Ishikawa (cell line): Measurements from ENCODE around the gene CAMK1D.

ENCODE experiments used
- CEBPB ChIP-seq: IDR thresholded peaks from 2 replicates; pipeline ENCODE4 v1.6.1; 2012
- CREB1 ChIP-seq: IDR thresholded peaks from 2 replicates; pipeline ENCODE4 v1.6.1; 2012; ENCODE audit warnings: low read depth
- EGR1 ChIP-seq: IDR thresholded peaks from 2 replicates; pipeline ENCODE4 v1.6.1; 2012
- EP300 ChIP-seq: IDR thresholded peaks from 2 replicates; pipeline ENCODE4 v1.6.1; 2012; ENCODE audit warnings: borderline replicate concordance
- FOXM1 ChIP-seq: IDR thresholded peaks from 2 replicates; pipeline ENCODE4 v1.6.1; 2012; ENCODE audit warnings: low read depth, borderline replicate concordance
- NFIC ChIP-seq: IDR thresholded peaks from 2 replicates; pipeline ENCODE4 v1.6.1; 2012
- RAD21 ChIP-seq: IDR thresholded peaks from 2 replicates; pipeline ENCODE4 v1.6.1; 2012; ENCODE audit warnings: low read depth
- TAF1 ChIP-seq: IDR thresholded peaks from 2 replicates; pipeline ENCODE4 v1.6.1; 2012; ENCODE audit warnings: low read depth, mild to moderate bottlenecking
- TCF12 ChIP-seq: IDR thresholded peaks from 2 replicates; pipeline ENCODE4 v1.6.1; 2012; ENCODE audit warnings: low read depth
- TEAD4 ChIP-seq: IDR thresholded peaks from 2 replicates; pipeline ENCODE4 v1.6.1; 2012
- YY1 ChIP-seq: IDR thresholded peaks from 2 replicates; pipeline ENCODE4 v1.6.1; 2012; ENCODE audit warnings: low read depth
- ZBTB7A ChIP-seq: IDR thresholded peaks from 2 replicates; pipeline ENCODE4 v1.6.1; 2012; ENCODE audit warnings: low read depth
- TF ChIP-seq, protein P1 (sequence below): IDR thresholded peaks from 2 replicates; pipeline ENCODE4 v1.6.1; 2012
- TF ChIP-seq, protein P2 (sequence below): IDR thresholded peaks from 2 replicates; pipeline ENCODE4 v1.6.1; 2012; ENCODE audit warnings: low read depth, mild to moderate bottlenecking
- TF ChIP-seq, protein P3 (sequence below): IDR thresholded peaks from 2 replicates; pipeline ENCODE4 v1.6.1; 2012

CAMK1D gene

GRCh38 chr10:12800302-12800701 lies 451.0 kb downstream of the CAMK1D start:
- TF ChIP-seq FOXM1 (no peak), TAF1 (no peak), YY1 (no peak), CEBPB (no peak), CREB1 (no peak), RAD21 (no peak), EGR1 (no peak), EP300 (no peak), NFIC (no peak), ZBTB7A (no peak), TCF12 (no peak), TEAD4 (no peak)
- TF ChIP-seq, protein P1, sequence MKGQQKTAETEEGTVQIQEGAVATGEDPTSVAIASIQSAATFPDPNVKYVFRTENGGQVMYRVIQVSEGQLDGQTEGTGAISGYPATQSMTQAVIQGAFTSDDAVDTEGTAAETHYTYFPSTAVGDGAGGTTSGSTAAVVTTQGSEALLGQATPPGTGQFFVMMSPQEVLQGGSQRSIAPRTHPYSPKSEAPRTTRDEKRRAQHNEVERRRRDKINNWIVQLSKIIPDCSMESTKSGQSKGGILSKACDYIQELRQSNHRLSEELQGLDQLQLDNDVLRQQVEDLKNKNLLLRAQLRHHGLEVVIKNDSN, result no peak
- TF ChIP-seq, protein P2, sequence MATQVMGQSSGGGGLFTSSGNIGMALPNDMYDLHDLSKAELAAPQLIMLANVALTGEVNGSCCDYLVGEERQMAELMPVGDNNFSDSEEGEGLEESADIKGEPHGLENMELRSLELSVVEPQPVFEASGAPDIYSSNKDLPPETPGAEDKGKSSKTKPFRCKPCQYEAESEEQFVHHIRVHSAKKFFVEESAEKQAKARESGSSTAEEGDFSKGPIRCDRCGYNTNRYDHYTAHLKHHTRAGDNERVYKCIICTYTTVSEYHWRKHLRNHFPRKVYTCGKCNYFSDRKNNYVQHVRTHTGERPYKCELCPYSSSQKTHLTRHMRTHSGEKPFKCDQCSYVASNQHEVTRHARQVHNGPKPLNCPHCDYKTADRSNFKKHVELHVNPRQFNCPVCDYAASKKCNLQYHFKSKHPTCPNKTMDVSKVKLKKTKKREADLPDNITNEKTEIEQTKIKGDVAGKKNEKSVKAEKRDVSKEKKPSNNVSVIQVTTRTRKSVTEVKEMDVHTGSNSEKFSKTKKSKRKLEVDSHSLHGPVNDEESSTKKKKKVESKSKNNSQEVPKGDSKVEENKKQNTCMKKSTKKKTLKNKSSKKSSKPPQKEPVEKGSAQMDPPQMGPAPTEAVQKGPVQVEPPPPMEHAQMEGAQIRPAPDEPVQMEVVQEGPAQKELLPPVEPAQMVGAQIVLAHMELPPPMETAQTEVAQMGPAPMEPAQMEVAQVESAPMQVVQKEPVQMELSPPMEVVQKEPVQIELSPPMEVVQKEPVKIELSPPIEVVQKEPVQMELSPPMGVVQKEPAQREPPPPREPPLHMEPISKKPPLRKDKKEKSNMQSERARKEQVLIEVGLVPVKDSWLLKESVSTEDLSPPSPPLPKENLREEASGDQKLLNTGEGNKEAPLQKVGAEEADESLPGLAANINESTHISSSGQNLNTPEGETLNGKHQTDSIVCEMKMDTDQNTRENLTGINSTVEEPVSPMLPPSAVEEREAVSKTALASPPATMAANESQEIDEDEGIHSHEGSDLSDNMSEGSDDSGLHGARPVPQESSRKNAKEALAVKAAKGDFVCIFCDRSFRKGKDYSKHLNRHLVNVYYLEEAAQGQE, result no peak
- TF ChIP-seq, protein P3, sequence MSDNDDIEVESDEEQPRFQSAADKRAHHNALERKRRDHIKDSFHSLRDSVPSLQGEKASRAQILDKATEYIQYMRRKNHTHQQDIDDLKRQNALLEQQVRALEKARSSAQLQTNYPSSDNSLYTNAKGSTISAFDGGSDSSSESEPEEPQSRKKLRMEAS, result no peak

GRCh38 chr10:12801214-12802087 lies 452.1 kb downstream of the CAMK1D start:
- TF ChIP-seq TEAD4 (no peak), RAD21 (no peak), YY1 (no peak), NFIC (no peak)
- TF ChIP-seq, protein P1, result no peak
- TF ChIP-seq, protein P2, result no peak

- TF ChIP-seq CEBPB, result no peak
- no peak for TF ChIP-seq TCF12
- no peak for TF ChIP-seq CREB1
- TF ChIP-seq NFIC, result no peak
- no peak for TF ChIP-seq ZBTB7A
- no peak for TF ChIP-seq EP300
- TF ChIP-seq, protein P2, result no peak
- TF ChIP-seq EGR1, result no peak
- no peak for TF ChIP-seq FOXM1
- no peak for TF ChIP-seq TAF1
- TF ChIP-seq RAD21, result no peak
- TF ChIP-seq YY1, result no peak
- TF ChIP-seq, protein P3, result no peak
- TF ChIP-seq, protein P1, result no peak
Measured at GRCh38 chr10:12803776-12804175, 454.4 kb downstream of the CAMK1D start.
